Keratinocyte (primary cell): ENCODE data around the gene ZNF343. TPM values are rescaled to one million over a fixed set of nuclear protein-coding genes. Genes with fewer than 3 reads are reported as not detected.

Source experiments
- DNase-seq: peaks from one replicate; pipeline ENCODE4 v3.0.0-alpha.2; 2011; ENCODE audit warnings: low read depth, missing footprints, low spot score
- FAIRE-seq: peaks from 2 replicates; lab custom pipeline; 2011; peaks lifted over from hg19 to GRCh38; lab: Jason Lieb, UNC
- H2AFZ ChIP-seq: 2 replicates; pipeline ENCODE4 v1.6.0; 2012; ENCODE audit warnings: low read length, control low read depth, inconsistent platforms; ENCODE audit not compliant: control insufficient read depth
- H3K27ac ChIP-seq: 2 replicates; pipeline ENCODE4 v1.5.1; 2011; ENCODE audit warnings: low read length; ENCODE audit not compliant: control insufficient read depth, insufficient read depth
- H3K27me3 ChIP-seq: 3 replicates; pipeline ENCODE4 v1.6.0; 2011; ENCODE audit warnings: low read length; ENCODE audit not compliant: control insufficient read depth, insufficient read depth; ENCODE audit errors: extremely low read depth
- H3K36me3 ChIP-seq, 2 experiments: 2 replicates in 1 of 2; 3 replicates in 1 of 2; pipeline ENCODE4 v1.5.1; 2011; ENCODE audit warnings: low read length in 2 of 2, mild to moderate bottlenecking in 1 of 2; ENCODE audit not compliant: control insufficient read depth in 2 of 2, insufficient read depth in 2 of 2; ENCODE audit errors: extremely low read depth in 1 of 2
- H3K4me1 ChIP-seq: 3 replicates; pipeline ENCODE4 v1.5.1; 2011; ENCODE audit warnings: low read length; ENCODE audit not compliant: control insufficient read depth, insufficient read depth; ENCODE audit errors: extremely low read depth
- H3K4me2 ChIP-seq: 3 replicates; pipeline ENCODE4 v1.6.0; 2011; ENCODE audit warnings: low read depth, low read length; ENCODE audit not compliant: control insufficient read depth, insufficient read depth; ENCODE audit errors: extremely low read depth
- H3K4me3 ChIP-seq, 3 experiments: fragments of 200-600 bp in 1 of 3; sonication (generic) in 1 of 3; 2 replicates in 2 of 3; 3 replicates in 1 of 3; pipeline ENCODE4 v1.5.1; 2011 to 2016; ENCODE audit warnings: low read length in 3 of 3, mild to moderate bottlenecking in 3 of 3, control low read depth in 2 of 3, inconsistent platforms in 1 of 3, low read depth in 1 of 3, mixed read lengths in 1 of 3, mixed run types in 1 of 3, moderate library complexity in 1 of 3; ENCODE audit not compliant: control insufficient read depth in 2 of 3, insufficient read depth in 2 of 3; ENCODE audit errors: extremely low read depth in 1 of 3
- H3K79me2 ChIP-seq: 2 replicates; pipeline ENCODE4 v1.6.0; 2012; ENCODE audit warnings: low read length; ENCODE audit not compliant: control insufficient read depth, insufficient read depth
- H3K9ac ChIP-seq: 3 replicates; pipeline ENCODE4 v1.6.0; 2011; ENCODE audit warnings: low read length; ENCODE audit not compliant: control insufficient read depth, insufficient read depth; ENCODE audit errors: extremely low read depth
- H3K9me1 ChIP-seq: 3 replicates; pipeline ENCODE4 v1.6.0; 2011; ENCODE audit warnings: low read length; ENCODE audit not compliant: control insufficient read depth, insufficient read depth; ENCODE audit errors: extremely low read depth
- H3K9me3 ChIP-seq: 2 replicates; pipeline ENCODE4 v1.5.1; 2012; ENCODE audit warnings: low read depth, low read length; ENCODE audit not compliant: control insufficient read depth
- H4K20me1 ChIP-seq: 3 replicates; pipeline ENCODE4 v1.6.0; 2011; ENCODE audit warnings: low read length; ENCODE audit not compliant: control insufficient read depth, insufficient read depth; ENCODE audit errors: extremely low read depth
- CTCF ChIP-seq, 3 experiments: IDR thresholded peaks in 1 of 3; conservative IDR thresholded peaks in 1 of 3; optimal IDR thresholded peaks in 1 of 3; 2 replicates in 2 of 3; 3 replicates in 1 of 3; pipeline versions ENCODE3 to v1.5.1; 2011; ENCODE audit warnings: low read length in 3 of 3, mild to moderate bottlenecking in 3 of 3, moderate library complexity in 2 of 3, control low read depth in 1 of 3, inconsistent platforms in 1 of 3; ENCODE audit not compliant: insufficient read depth in 2 of 3; ENCODE audit errors: extremely low read depth in 1 of 3
- EZH2 ChIP-seq: IDR thresholded peaks from one replicate; pipeline ENCODE4 v1.6.1; 2012; ENCODE audit warnings: inconsistent platforms, mild to moderate bottlenecking, low read length, moderate library complexity
- dilution Hi-C: fragments of 300-500 bp; cut with MboI; formaldehyde crosslinking; loops from one replicate; pipeline ENCODE4 v1.7.0; 2020; ENCODE audit warnings: low sequenced_read_pairs; ENCODE audit not compliant: extremely low pct_ligation_motif_present
- polyA plus RNA-seq, 5 experiments: library from polyadenylated mRNA; depleted of rRNA in 3 of 5; stranded (reverse) in 3 of 5; stranded (forward) in 1 of 5; unstranded in 1 of 5; fragments of >200 nt; gene quantifications; 1 replicate in 1 of 5; 2 replicates in 3 of 5; 3 replicates in 1 of 5; pipeline versions ENCODE4 v1.2.1 to v1.2.3, GENCODE V29; 2011 to 2012; ENCODE audit warnings: missing spikeins in 2 of 5, low read depth in 1 of 5, low replicate concordance in 1 of 5

ZNF343 gene
- polyA plus RNA-seq, 1 donor (not counting 4 experiments of a cell fraction or from before 2014, with no cell fraction given) = 11.7 TPM

- Histone ChIP-seq H3K4me3 (no peak overlapping the region), H3K36me3 (peaks cover 28 to 42% of the 10 kb centered on the region in 2 experiments), H3K27ac (no peak overlapping the region), H3K4me2 (no peak overlapping the region), H3K9me3 (no peaks in the 10 kb centered on the region), H3K79me2 (peaks cover 5% of the 10 kb centered on the region), H2AFZ (no peak overlapping the region), H3K9me1 (no peaks in the 10 kb centered on the region), H3K4me1 (no peaks in the 10 kb centered on the region), H4K20me1 (peaks cover 10% of the 10 kb centered on the region), H3K9ac (no peak overlapping the region), H3K27me3 (no peaks in the 10 kb centered on the region)
- DNase-seq = no peak
- dilution Hi-C loops = no loop called here
- no peak for FAIRE-seq
- TF ChIP-seq EZH2 (no peak), CTCF (optimal IDR thresholded peaks at IDR 0.05 in 1 of 3, IDR thresholded peaks at IDR 0.05 in 1 of 3, conservative IDR thresholded peaks at IDR 0.05 in 1 of 3; ENCODE audit: extremely low read depth in 1 of 3, insufficient read depth in 2 of 3, low read length in 3 of 3) (no peak)
These were observed 49.7 kb downstream of the ZNF343 start for GRCh38 chr20:2458919-2459499.

GRCh38 chr20:2455771-2456497 lies 52.8 kb downstream of the ZNF343 start:
- Histone ChIP-seq H3K4me1 (peaks cover 12% of the 10 kb centered on the region), H3K79me2 (no peaks in the 10 kb centered on the region), H3K9me3 (no peaks in the 10 kb centered on the region), H3K27me3 (no peaks in the 10 kb centered on the region), H3K4me2 (no peak overlapping the region), H3K4me3 (no peak overlapping the region), H3K36me3 (peaks cover 6 to 12% of the 10 kb centered on the region in 2 experiments), H3K9ac (no peak overlapping the region), H3K9me1 (no peaks in the 10 kb centered on the region), H3K27ac (no peak overlapping the region), H4K20me1 (no peaks in the 10 kb centered on the region), H2AFZ (no peak overlapping the region)
- no peak for FAIRE-seq
- no peak for DNase-seq
- dilution Hi-C loops = no loop called here
- TF ChIP-seq EZH2 (no peak), CTCF (optimal IDR thresholded peaks at IDR 0.05 in 1 of 3, IDR thresholded peaks at IDR 0.05 in 1 of 3, conservative IDR thresholded peaks at IDR 0.05 in 1 of 3; ENCODE audit: extremely low read depth in 1 of 3, insufficient read depth in 2 of 3, low read length in 3 of 3) (no peak)
